Measurements from ENCODE around the gene LONP2. TPM values are rescaled to one million over a fixed set of nuclear protein-coding genes. Genes with fewer than 3 reads are reported as not detected.
A peak's percentile ranks its signal among the peaks of the same experiment; 100 is the strongest.

Gene LONP2
- total RNA-seq, 1 donor from 2014 or later, result 67.8 TPM

DNA sequence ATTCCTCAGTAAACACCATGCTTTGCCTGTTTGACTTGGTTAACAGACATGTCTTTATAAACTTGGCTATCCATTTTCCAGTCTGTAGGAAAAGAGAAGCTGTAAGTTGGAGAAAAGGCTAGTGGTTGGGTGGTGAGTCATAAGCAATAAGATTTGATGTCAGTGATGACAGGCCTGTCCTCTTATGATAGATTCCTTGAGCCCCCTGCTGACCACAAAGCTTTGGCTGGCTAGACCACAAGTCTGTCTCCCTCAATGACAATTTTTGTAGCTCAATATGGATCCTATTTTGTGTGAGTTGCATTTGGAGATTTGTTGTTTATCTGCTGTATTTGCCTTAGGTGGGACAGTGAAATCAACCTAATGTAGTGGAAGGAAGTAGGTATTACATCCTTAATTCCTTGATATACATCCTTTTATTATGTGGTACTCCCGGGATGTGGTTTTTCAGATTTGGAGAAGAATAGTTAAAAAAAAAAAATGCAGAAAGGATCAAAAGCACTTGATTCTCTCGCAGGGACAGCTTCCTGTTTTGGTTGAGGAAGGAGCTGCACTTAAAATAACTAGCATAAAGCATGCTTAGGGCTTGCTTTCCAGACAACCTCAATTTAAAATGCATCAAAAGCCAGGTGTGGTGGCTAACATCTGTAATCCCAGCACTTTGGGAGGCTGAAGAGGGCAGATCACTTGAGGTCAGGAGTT is 73.7 kb downstream of the LONP2 start:
- peaks cover 13% of the 10 kb centered on the region for H3K9me3 ChIP-seq (replicated peaks)
- TF ChIP-seq, protein P1, sequence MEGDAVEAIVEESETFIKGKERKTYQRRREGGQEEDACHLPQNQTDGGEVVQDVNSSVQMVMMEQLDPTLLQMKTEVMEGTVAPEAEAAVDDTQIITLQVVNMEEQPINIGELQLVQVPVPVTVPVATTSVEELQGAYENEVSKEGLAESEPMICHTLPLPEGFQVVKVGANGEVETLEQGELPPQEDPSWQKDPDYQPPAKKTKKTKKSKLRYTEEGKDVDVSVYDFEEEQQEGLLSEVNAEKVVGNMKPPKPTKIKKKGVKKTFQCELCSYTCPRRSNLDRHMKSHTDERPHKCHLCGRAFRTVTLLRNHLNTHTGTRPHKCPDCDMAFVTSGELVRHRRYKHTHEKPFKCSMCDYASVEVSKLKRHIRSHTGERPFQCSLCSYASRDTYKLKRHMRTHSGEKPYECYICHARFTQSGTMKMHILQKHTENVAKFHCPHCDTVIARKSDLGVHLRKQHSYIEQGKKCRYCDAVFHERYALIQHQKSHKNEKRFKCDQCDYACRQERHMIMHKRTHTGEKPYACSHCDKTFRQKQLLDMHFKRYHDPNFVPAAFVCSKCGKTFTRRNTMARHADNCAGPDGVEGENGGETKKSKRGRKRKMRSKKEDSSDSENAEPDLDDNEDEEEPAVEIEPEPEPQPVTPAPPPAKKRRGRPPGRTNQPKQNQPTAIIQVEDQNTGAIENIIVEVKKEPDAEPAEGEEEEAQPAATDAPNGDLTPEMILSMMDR (IDR thresholded peaks at IDR 0.05; ENCODE audit: borderline replicate concordance), result no peak
- no peak for DNase-seq
- H3K36me3 ChIP-seq, result peaks cover 20% of the 10 kb centered on the region
- peaks cover 47% of the 10 kb centered on the region for H3K4me1 ChIP-seq
- H3K27me3 ChIP-seq (ENCODE audit: low read depth), result no peaks in the 10 kb centered on the region
- no peak overlapping the region for H3K4me3 ChIP-seq
- H3K27ac ChIP-seq (replicated peaks), result peak overlapping the region; percentile 79
- intact Hi-C loops (cut with micrococcal nuclease), result no loop called here

DNA sequence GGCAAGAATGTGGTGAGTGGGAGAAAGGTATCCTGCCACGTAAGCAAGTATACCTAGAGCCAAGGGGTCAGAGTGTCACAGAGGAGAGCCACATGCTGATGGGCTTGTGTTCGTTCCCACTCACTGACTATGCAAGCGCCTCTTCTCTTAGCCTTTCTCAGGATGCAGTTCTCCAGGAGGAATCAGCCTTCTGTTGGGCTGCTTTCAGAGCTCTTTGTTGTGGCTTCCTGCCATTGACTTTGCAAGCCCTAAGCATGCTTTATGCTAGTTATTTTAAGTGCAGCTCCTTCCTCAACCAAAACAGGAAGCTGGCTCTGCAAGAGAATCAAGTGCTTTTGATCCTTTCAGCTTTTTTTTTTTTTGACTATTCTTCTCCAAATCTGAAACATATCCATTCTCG is 74.5 kb downstream of the LONP2 start:
- peaks cover 52% of the 10 kb centered on the region for H3K4me1 ChIP-seq
- H3K27me3 ChIP-seq (ENCODE audit: low read depth), result no peaks in the 10 kb centered on the region
- H3K36me3 ChIP-seq, result peaks cover 12% of the 10 kb centered on the region
- peaks cover 5% of the 10 kb centered on the region for H3K9me3 ChIP-seq (replicated peaks)
- no peak for DNase-seq
- peak overlapping the region; percentile 8 for H3K4me3 ChIP-seq
- intact Hi-C loops (cut with micrococcal nuclease), result no loop called here
- TF ChIP-seq, protein P1 (IDR thresholded peaks at IDR 0.05; ENCODE audit: borderline replicate concordance), result no peak
- H3K27ac ChIP-seq (replicated peaks), result peak overlapping the region; percentile 79

DNA sequence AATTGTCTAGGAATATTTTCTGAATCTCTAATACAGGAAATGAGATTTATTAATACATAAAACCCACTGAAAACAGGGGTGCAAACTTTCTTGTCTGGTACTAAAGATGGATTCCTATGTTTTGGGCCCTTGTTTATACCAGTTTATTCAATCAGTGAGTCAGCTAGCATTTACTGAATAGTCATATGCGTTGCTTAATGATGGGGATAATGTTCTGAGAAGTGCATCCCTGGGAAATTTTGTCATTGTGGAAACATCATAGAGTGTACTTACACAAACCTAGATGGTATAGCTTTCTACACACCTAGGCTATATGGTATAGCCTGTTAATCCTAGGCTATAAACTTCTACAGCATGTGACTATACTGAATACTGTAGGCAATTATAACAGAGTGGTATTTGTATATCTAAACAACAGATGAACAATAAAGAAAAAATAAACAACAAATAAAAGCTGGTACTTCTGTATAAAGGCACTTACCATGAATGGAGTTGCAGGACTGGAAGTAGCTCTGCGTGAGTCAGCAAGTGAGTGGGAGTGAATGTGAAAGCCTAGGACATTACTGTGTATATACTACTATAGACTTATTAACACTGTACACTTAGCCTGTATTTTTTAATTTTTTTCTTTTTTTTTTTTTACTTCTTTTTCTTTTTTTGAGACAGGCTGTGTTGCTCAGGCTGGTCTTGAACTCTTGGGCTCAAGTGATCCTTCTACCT is 77.4 kb downstream of the LONP2 start:
- intact Hi-C loops (cut with micrococcal nuclease), result no loop called here
- no peak overlapping the region for H3K27ac ChIP-seq (replicated peaks)
- H3K4me3 ChIP-seq, result no peak overlapping the region
- DNase-seq, result no peak
- no peaks in the 10 kb centered on the region for H3K9me3 ChIP-seq (replicated peaks)
- peaks cover 12% of the 10 kb centered on the region for H3K36me3 ChIP-seq
- TF ChIP-seq, protein P1 (IDR thresholded peaks at IDR 0.05; ENCODE audit: borderline replicate concordance), result no peak
- no peaks in the 10 kb centered on the region for H3K27me3 ChIP-seq (ENCODE audit: low read depth)
- peaks cover 60% of the 10 kb centered on the region for H3K4me1 ChIP-seq

DNA sequence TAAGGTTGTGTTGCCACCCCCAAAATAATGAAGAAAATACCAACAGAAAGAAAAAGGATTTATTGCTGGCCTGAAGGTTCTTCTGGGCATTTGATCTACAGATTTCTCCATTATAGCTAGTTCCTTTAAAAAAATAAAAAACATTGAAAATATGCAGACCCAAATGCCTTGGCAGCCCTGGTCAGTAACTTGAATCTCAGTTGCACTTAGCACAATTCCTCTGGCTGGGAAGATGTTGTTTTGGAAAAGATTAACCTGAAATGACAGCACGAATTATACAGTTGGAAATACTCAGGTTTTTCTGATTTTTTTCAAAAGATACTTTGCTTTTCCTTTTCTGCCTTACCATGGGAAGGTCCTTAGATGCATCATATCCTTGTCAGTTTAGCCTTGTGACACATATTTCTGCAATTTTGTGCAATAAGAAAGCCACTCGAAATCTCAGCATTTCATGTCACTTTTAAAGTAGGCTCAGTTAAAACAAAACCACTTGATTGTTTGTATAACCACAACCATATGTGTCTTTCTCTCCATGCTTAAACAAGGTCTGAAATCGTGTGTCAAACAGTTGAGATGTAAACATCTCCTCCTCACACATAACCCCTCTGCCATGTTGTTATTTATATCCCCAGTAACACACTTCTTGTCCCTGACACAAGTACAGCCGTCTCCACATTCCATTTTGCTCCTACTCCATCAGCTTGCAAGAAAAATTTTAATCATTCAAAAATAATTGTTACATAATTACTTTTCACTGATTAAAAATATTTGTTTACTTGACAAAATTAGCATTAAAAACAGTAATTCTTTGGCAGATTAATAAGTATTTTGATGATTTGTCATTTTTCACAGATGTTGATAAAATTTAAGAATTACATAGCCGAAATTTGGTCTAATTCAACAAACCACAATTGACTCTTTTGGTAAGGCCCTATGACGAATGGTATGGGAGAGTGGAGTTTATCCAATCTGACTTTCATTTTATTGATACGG is 80.0 kb downstream of the LONP2 start:
- TF ChIP-seq, protein P1 (IDR thresholded peaks at IDR 0.05; ENCODE audit: borderline replicate concordance), result no peak
- Histone ChIP-seq H3K27ac (replicated peaks) (no peak overlapping the region), H3K9me3 (replicated peaks) (no peaks in the 10 kb centered on the region), H3K4me1 (peaks cover 47% of the 10 kb centered on the region), H3K27me3 (ENCODE audit: low read depth) (no peaks in the 10 kb centered on the region), H3K36me3 (peaks cover 12% of the 10 kb centered on the region), H3K4me3 (no peak overlapping the region)
- intact Hi-C loops (cut with micrococcal nuclease), result no loop called here
- no peak for DNase-seq

DNA sequence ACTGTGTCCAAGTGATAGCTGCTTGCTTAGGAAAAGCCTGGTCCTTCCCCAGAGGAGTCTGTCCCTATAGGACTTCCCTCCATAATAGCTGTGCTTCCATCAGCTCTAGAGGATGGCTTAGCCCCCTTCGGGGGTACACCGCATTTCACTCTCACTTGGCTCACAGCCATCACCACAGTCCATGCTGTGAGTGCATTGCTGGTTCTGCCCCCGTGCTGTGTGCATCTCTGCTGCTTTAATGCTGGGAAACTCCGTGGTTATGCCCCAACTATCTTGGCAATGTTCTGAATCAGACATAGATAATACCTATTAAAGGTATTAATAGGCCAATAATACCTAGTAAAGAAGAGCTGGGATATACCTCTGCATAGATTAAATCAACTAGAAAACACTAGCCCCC is 82.8 kb downstream of the LONP2 start:
- no peak for DNase-seq
- Histone ChIP-seq H3K4me1 (peaks cover 41% of the 10 kb centered on the region), H3K27me3 (ENCODE audit: low read depth) (no peaks in the 10 kb centered on the region), H3K4me3 (no peak overlapping the region), H3K27ac (replicated peaks) (no peak overlapping the region), H3K36me3 (peaks cover 14% of the 10 kb centered on the region), H3K9me3 (replicated peaks) (no peaks in the 10 kb centered on the region)
- intact Hi-C loops (cut with micrococcal nuclease), result no loop called here
- TF ChIP-seq, protein P1 (IDR thresholded peaks at IDR 0.05; ENCODE audit: borderline replicate concordance), result no peak
